Fibroblast of lung (primary cell): Measurements from ENCODE around the gene SH3BP4. TPM values are rescaled to one million over a fixed set of nuclear protein-coding genes. Genes with fewer than 3 reads are reported as not detected.

ENCODE experiments used
- DNase-seq, 2 donors: peaks; one replicate each; pipeline versions ENCODE4 v3.0.0 to v3.0.0-alpha.2; 2010; ENCODE audit warnings: low read depth in 2 of 2
- H2AFZ ChIP-seq: 2 replicates; pipeline ENCODE4 v1.5.1; 2012; ENCODE audit warnings: low read length, control low read depth, inconsistent platforms
- H3K27ac ChIP-seq: 2 replicates; pipeline ENCODE4 v1.5.1; 2011; ENCODE audit warnings: low read length, control low read depth; ENCODE audit not compliant: insufficient read depth
- H3K27me3 ChIP-seq: 2 replicates; pipeline ENCODE4 v1.5.1; 2011; ENCODE audit warnings: mild to moderate bottlenecking, low read length; ENCODE audit not compliant: control insufficient read depth, insufficient read depth
- H3K36me3 ChIP-seq: 2 replicates; pipeline ENCODE4 v1.5.1; 2011; ENCODE audit warnings: low read length; ENCODE audit not compliant: control insufficient read depth, insufficient read depth
- H3K4me1 ChIP-seq: 2 replicates; pipeline ENCODE4 v1.5.1; 2011; ENCODE audit warnings: low read length; ENCODE audit not compliant: control insufficient read depth, insufficient read depth; ENCODE audit errors: extremely low read depth
- H3K4me2 ChIP-seq: 2 replicates; pipeline ENCODE4 v1.5.1; 2011; ENCODE audit warnings: low read length, control low read depth; ENCODE audit not compliant: insufficient read depth; ENCODE audit errors: extremely low read depth
- H3K4me3 ChIP-seq, 4 experiments: fragments of 200-600 bp in 1 of 4; sonication (generic) in 1 of 4; replicated peaks in 1 of 4; 2 replicates each; pipeline ENCODE4 v1.5.1; 2011 to 2016; ENCODE audit warnings: low read length in 4 of 4, low read depth in 3 of 4, mild to moderate bottlenecking in 3 of 4, control low read depth in 2 of 4, inconsistent platforms in 1 of 4, mixed read lengths in 1 of 4; ENCODE audit not compliant: insufficient read depth in 1 of 4; ENCODE audit errors: control extremely low read depth in 1 of 4
- H3K79me2 ChIP-seq: 2 replicates; pipeline ENCODE4 v1.5.1; 2012; ENCODE audit warnings: mild to moderate bottlenecking, low read length, inconsistent platforms; ENCODE audit not compliant: control insufficient read depth, insufficient read depth
- H3K9ac ChIP-seq: 2 replicates; pipeline ENCODE4 v1.5.1; 2011; ENCODE audit warnings: mild to moderate bottlenecking, low read length, control low read depth; ENCODE audit not compliant: insufficient read depth
- H3K9me3 ChIP-seq: 2 replicates; pipeline ENCODE4 v1.5.1; 2012; ENCODE audit warnings: low read depth, low read length; ENCODE audit not compliant: control insufficient read depth, insufficient read depth
- H4K20me1 ChIP-seq: 2 replicates; pipeline ENCODE4 v1.5.1; 2011; ENCODE audit warnings: low read length; ENCODE audit not compliant: control insufficient read depth, insufficient read depth; ENCODE audit errors: extremely low read depth
- CTCF ChIP-seq, 2 donors: IDR thresholded peaks in 1 of 2; conservative IDR thresholded peaks in 1 of 2; 1 replicate in 1 of 2; 2 replicates in 1 of 2; pipeline ENCODE4 v1.5.1; 2011 to 2012; ENCODE audit warnings: low read length in 2 of 2, control low read depth in 1 of 2, inconsistent platforms in 1 of 2, low read depth in 1 of 2, mild to moderate bottlenecking in 1 of 2
- EZH2 ChIP-seq: IDR thresholded peaks from 2 replicates; pipeline ENCODE4 v1.5.1; 2012; ENCODE audit warnings: low read length, control low read depth, mild to moderate bottlenecking; ENCODE audit errors: missing control alignments
- polyA plus RNA-seq, 2 donors: library from polyadenylated mRNA; depleted of rRNA in 1 of 2; stranded (reverse) in 1 of 2; unstranded in 1 of 2; fragments of >200 nt; gene quantifications; 2 replicates each; pipeline ENCODE4 v1.2.1, GENCODE V29; 2011 to 2012; ENCODE audit warnings: missing spikeins in 1 of 2
- total RNA-seq: library from RNA; depleted of rRNA; stranded (reverse); fragments of >200 nt; gene quantifications from 2 replicates; pipeline ENCODE4 v1.2.1, GENCODE V29; 2014

Gene SH3BP4
- total and polyA plus RNA-seq, 2 donors (not counting 1 experiment from before 2014, with no cell fraction given), result 74.8 to 86.6 TPM

GRCh38 chr2:234975611-234976010 is 23.8 kb downstream of the SH3BP4 start:
- H3K27me3 ChIP-seq, result no peaks in the 10 kb centered on the region
- no peak overlapping the region for H3K27ac ChIP-seq
- TF ChIP-seq CTCF (conservative IDR thresholded peaks at IDR 0.05 in 1 of 2, IDR thresholded peaks at IDR 0.05 in 1 of 2; ENCODE audit: low read depth in 1 of 2, low read length in 2 of 2) (no peak), EZH2 (no peak)
- no peaks in the 10 kb centered on the region for H3K9me3 ChIP-seq
- DNase-seq, result no peak
- peaks cover 15% of the 10 kb centered on the region for H3K36me3 ChIP-seq
- H2AFZ ChIP-seq, result no peak overlapping the region
- H4K20me1 ChIP-seq, result peaks cover 1% of the 10 kb centered on the region
- no peak overlapping the region for H3K4me3 ChIP-seq
- H3K79me2 ChIP-seq, result peaks cover 98% of the 10 kb centered on the region
- H3K4me1 ChIP-seq, result peaks cover 24% of the 10 kb centered on the region
- no peak overlapping the region for H3K9ac ChIP-seq
- H3K4me2 ChIP-seq, result no peak overlapping the region

GRCh38 chr2:234976479-234977227 is 24.8 kb downstream of the SH3BP4 start:
- H3K4me3 ChIP-seq, result no peak overlapping the region
- peaks cover 1% of the 10 kb centered on the region for H4K20me1 ChIP-seq
- H3K27me3 ChIP-seq, result no peaks in the 10 kb centered on the region
- no peak overlapping the region for H3K27ac ChIP-seq
- H3K36me3 ChIP-seq, result peaks cover 15% of the 10 kb centered on the region
- no peak overlapping the region for H2AFZ ChIP-seq
- TF ChIP-seq EZH2, result no peak
- no peak for TF ChIP-seq CTCF (conservative IDR thresholded peaks at IDR 0.05 in 1 of 2, IDR thresholded peaks at IDR 0.05 in 1 of 2; ENCODE audit: low read depth in 1 of 2, low read length in 2 of 2)
- peaks cover 28% of the 10 kb centered on the region for H3K4me1 ChIP-seq
- peaks cover 90% of the 10 kb centered on the region for H3K79me2 ChIP-seq
- H3K9ac ChIP-seq, result no peak overlapping the region
- no peaks in the 10 kb centered on the region for H3K9me3 ChIP-seq
- no peak for DNase-seq
- H3K4me2 ChIP-seq, result no peak overlapping the region

GRCh38 chr2:234977228-234977679 is 25.4 kb downstream of the SH3BP4 start:
- Histone ChIP-seq H3K27ac (no peak overlapping the region), H3K79me2 (peaks cover 91% of the 10 kb centered on the region), H3K4me1 (peaks cover 34% of the 10 kb centered on the region), H2AFZ (no peak overlapping the region), H3K4me3 (no peak overlapping the region), H4K20me1 (peaks cover 1% of the 10 kb centered on the region), H3K27me3 (no peaks in the 10 kb centered on the region), H3K36me3 (peaks cover 15% of the 10 kb centered on the region), H3K9me3 (no peaks in the 10 kb centered on the region), H3K4me2 (no peak overlapping the region), H3K9ac (no peak overlapping the region)
- TF ChIP-seq CTCF (conservative IDR thresholded peaks at IDR 0.05 in 1 of 2, IDR thresholded peaks at IDR 0.05 in 1 of 2; ENCODE audit: low read depth in 1 of 2, low read length in 2 of 2), result no peak
- no peak for TF ChIP-seq EZH2
- DNase-seq, result no peak
